Colon (tissue), 2 donors: ENCODE data around the gene CLIP2.
"Not testable (repeated sequence)": the region's sequence is repeated elsewhere in the genome, so short reads cannot be mapped to it uniquely, and the experiment has no call there.

ENCODE experiments used
- FAIRE-seq: peaks from 2 replicates; lab custom pipeline; 2012; peaks lifted over from hg19 to GRCh38; lab: Jason Lieb, UNC
- donor health status: control.
- donor health status: control.

The CLIP2 gene

DNA sequence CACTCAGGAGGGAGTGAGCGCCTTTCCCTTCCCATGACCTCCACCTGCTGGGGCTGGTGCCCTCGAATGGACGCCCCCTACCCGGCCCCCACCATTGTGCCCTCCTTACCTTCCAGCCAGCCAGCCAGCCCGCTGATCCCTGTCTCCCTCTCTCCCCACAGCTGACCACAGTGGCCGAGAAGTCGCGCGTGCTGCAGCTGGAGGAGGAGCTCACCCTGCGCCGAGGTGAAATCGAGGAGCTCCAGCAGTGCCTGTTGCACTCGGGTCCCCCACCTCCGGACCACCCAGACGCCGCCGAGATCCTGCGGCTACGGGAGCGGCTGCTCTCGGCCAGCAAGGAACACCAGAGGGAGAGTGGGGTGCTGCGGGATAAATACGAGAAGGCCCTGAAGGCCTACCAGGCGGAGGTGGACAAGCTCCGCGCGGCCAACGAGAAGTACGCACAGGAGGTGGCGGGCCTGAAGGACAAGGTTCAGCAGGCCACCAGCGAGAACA is 86.6 kb downstream of the CLIP2 start:
- no peak for FAIRE-seq

DNA sequence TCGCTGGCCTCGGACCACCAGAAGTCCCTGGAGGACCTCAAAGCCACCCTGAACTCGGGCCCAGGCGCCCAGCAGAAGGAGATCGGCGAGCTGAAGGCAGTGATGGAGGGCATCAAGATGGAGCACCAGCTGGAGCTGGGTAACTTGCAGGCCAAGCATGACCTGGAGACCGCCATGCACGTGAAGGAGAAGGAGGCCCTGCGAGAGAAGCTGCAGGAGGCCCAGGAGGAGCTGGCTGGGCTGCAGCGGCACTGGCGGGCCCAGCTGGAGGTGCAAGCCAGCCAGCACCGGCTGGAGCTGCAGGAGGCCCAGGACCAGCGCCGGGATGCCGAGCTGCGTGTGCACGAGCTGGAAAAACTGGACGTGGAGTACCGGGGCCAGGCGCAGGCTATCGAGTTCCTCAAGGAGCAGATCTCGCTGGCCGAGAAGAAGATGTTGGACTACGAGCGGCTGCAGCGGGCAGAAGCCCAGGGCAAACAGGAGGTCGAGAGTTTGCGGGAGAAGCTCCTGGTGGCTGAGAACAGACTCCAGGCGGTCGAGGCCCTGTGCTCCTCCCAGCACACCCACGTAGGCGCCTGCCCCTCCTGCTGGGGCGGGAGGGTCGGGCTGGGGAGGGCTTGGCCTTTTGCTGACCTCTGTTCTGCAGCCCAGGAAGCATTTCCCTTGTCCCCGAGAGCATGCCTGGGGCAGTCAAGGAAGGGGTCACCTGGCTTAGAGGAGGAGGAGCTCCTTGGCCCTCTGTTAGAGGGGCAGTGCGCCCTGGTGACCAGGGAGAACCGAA is 87.2 kb downstream of the CLIP2 start:
- FAIRE-seq: no peak

DNA sequence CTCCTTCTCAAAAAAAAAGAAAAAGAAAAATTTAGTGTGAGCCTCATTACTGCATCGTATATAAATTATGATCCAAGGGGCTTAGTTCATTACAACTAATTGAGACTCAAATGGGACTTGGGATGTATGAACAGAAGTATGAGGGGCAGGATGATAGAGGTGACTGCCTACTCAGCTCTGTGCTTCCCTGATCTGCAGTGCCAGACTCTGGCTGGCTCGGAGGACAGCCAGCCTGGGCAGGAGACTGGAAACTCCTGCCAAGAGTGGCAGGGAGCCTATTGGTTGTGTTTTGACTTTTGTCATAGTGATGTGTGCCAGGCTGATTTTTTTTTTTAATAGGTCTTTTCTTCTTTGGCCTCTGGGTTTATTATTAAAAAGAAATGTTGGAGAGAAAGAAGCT is 90.7 kb downstream of the CLIP2 start:
- no peak for FAIRE-seq

DNA sequence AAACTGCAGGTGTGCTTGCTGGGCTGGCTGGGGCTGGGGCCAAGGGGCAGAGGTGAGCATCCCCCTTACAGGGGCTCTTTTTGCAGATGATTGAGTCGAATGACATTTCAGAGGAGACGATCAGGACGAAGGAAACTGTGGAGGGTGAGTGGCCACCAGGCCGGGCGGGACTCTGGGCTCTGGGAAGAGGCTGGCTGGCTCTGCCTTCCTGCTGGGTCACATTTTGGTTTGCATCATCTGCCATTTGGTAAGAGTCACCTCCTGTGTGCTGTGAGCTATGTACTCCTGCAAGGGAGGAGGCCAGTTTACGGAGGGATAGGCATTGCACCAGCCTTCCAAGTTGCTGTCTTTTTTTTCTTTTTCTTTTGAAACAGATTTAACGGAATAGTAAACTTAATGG is 91.5 kb downstream of the CLIP2 start:
- FAIRE-seq: no peak

DNA sequence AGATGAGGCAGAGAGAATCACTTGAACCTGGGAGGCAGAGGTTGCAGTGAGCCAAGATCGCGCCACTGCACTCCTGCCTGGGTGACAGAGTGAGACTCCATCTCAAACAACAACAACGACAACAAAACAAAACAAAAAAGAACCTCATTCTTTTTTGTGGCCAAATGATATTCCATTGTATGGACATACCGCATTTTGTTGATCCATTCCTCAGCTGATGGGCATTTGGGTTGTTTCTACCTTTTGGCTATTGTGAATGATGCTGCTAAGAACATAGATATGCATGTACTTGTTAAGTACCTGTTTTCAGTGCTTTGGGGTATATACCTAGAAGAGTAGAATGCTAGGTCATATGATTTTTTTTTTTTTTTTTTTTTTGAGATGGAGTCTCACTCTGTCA is 94.9 kb downstream of the CLIP2 start:
- not testable (repeated sequence) for FAIRE-seq

DNA sequence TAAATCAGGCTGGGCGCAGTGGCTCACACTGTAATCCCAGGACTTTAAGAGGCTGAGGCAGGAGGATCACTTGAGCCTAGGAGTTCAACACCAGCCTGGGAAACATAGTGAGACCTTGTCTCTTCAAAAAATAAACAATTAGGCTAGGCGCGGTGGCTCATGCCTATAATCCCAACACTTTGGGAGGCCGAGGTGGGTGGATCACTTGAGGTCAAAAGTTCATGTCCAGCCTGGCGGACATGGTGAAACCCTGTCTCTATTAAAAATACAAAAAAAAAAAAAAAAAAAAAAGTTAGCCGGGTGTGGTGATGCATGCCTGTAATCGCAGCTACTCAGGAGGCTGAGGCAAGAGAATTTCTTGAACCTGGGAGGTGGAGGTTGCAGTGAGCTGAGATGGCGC is 95.6 kb downstream of the CLIP2 start:
- not testable (repeated sequence) for FAIRE-seq

DNA sequence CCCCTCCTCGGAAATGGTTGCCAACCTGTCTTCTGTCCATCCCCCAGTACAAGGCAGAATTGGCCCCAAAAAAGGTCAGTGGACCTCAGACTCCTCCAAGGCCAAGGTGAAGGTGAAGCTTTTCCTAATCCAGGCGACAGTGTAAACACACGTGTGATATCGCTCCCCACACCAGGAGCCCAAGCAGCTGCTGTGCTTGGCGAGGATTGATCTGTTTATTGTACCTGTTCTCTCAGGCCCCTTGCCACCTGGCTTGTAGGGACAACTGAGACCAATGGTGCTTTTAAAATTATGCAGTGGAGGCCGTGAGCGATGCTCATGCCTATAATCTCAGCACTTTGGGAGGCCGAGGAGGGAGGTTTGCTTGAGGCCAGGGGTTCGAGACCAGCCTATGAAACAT is 98.4 kb downstream of the CLIP2 start:
- no peak for FAIRE-seq

DNA sequence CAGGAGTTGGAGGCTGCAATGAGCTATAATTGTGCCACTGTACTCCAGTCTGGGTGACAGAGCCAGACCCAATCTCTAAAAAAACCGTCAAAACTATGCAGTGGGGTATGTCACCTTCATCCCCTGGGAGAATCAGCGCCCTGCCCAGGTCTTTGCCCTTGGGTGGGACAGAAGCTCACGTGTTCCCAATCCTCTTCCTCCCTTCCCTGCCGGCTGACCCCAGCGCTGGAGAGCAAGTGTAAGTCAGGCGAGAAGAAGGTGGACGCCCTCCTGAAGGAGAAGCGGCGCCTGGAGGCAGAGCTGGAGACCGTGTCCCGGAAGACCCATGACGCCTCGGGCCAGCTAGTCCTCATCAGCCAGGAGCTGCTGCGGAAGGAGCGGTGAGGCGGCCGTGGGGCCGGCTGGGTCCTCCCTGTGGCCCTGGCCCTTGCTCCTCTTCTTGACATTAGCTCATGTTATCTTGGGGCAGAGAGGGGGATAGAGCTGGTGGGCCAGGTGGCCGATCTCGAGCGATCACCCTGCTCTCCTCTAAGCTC is 99.7 kb downstream of the CLIP2 start:
- no peak for FAIRE-seq

DNA sequence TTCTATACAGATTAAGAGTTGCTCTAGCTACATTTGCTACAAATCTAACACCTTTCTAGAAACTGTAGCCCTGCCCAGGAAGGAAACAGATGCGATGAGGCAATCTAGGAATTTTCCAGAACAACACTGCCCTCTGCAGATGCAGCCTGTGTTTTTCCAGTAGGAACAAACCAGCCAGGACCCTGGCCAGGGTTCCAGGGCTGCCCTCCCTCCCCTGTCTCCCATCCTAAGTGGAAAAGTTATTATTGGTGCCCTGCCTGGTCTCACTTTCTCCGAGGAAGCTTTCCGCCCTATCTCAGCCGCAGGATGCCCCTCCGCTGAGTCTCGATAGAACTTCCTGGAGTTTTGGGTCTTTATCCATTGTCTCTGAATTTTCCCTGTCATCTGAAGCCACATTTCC is 104.5 kb downstream of the CLIP2 start:
- FAIRE-seq: not testable (repeated sequence)

DNA sequence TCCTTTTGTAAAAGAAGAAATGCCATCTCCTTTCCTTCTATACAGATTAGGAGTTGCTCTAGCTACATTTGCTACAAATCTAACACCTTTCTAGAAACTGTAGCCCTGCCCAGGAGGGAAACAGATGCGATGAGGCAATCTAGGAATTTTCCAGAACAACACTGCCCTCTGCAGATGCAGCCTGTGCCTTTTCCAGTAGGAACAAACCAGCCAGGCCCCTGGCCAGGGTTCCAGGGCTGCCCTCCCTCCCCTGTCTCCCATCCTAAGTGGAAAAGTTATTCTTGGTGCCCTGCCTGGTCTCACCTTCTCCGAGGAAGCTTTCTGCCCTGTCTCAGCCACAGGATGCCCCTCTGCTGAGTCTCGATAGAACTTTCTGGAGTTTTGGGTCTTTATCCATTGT is 105.4 kb downstream of the CLIP2 start:
- FAIRE-seq: not testable (repeated sequence)

DNA sequence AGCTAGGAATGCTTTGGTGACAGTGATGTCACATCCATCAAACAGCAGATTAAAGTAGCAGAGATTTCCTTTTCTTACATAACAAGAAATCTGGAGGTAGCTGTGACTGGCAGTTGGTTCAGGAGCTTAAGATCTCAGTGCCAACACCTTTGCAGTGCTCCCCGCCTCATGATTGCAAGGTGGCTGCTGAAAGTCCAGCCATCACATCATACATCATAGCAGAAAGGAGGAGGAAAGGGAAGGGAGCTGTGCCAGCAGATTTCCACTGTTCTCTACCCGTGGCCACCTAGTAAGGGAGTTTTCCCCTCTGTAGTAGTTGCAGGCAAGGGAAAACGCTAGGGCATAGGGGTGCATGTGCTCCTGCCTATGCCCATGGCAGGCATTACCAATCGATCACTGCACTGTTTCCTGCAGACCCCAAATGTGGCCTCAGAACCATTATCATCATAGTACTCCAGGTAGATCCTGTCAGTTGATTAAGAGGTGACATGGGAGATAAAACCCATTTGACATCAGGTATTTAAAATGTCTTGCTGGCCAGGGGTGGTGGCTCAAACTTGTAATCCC is 106.6 kb downstream of the CLIP2 start:
- no peak for FAIRE-seq

DNA sequence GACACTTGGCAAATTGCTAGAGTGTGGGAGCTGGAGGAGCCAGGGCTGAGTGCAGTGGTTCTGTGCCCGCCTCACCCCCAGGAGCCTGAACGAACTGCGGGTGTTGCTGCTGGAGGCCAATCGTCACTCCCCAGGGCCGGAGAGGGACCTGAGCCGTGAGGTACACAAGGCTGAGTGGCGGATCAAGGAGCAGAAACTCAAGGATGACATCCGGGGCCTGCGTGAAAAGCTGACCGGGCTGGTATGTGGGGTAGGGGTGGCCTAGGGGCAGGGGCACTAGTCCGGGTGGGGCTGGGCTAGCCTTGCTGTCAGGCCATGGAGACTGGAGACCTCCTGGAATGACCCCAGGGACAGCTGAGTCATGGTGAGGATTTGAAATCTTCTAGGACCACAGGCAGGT is 107.8 kb downstream of the CLIP2 start:
- FAIRE-seq: no peak

DNA sequence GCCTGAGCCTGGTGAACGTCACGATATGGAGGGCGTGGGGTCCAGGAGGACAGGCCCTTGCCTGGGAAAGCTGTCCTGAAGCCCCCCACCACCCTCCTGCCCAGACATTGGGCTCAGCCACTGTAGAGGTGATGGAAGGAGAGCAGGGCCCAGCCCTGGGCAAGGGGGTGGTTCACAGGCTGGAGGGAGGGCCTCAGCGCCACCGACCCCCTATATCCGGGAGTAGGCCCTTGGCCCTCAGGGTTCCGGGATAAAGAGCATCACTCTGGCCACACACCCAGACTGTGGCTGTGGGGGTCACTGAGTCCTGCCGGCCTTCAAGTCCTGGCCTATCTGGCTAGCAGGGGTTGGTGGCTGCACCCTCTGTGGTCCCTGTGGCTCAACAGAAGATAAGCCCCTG is 109.2 kb downstream of the CLIP2 start:
- no peak for FAIRE-seq

DNA sequence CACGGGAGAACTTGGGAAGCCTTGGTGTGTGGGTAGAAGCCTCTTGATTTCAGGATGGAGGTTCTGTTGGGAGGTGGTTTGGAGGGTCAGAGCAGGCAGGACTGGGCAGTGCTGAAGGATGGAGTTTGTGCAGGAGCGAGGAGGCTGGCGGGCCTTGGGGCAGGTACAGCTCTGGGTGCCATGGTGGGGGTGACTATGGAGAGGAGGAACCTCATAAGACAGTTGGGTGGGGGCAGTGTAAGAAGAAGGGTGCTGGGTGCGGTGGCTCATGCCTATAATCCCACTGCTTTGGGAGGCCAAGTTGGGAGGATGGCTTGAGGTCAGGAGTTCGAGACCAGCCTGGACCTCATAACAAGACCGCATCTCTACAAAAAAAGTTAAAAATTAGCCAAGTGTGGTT is 109.8 kb downstream of the CLIP2 start:
- FAIRE-seq: no peak

DNA sequence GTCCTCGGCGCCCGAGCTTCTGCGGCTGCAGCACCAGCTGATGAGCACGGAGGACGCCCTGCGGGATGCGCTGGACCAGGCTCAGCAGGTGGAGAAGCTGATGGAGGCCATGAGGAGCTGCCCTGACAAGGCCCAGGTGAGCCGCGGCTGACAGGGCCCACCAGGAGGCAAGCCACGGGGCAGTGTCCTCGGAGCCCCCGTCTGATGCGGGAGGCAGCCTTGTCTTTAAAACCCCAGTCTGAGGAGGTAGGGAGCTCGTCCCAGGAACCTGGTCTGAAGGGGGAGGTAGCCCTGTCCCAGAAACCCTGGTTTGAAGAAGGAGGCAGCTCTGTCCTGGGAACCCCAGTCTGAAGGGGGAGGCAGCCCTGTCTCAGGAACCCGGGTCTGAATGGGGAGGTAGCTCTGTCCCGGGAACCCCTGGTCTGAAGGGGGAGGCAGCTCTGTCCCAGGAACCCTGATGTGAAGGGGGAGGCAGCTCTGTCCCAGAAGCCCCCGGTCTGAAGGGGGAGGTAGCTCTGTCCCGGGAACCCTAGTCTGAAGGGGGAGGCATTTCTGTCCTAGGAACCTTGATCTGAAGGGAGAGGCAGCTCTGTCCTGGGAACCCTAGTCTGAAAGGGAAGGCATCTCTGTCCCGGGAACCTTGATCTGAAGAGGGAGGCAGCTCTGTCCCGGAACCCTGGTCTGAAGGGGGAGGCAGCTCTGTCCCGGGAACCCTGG is 111.4 kb downstream of the CLIP2 start:
- no peak for FAIRE-seq

DNA sequence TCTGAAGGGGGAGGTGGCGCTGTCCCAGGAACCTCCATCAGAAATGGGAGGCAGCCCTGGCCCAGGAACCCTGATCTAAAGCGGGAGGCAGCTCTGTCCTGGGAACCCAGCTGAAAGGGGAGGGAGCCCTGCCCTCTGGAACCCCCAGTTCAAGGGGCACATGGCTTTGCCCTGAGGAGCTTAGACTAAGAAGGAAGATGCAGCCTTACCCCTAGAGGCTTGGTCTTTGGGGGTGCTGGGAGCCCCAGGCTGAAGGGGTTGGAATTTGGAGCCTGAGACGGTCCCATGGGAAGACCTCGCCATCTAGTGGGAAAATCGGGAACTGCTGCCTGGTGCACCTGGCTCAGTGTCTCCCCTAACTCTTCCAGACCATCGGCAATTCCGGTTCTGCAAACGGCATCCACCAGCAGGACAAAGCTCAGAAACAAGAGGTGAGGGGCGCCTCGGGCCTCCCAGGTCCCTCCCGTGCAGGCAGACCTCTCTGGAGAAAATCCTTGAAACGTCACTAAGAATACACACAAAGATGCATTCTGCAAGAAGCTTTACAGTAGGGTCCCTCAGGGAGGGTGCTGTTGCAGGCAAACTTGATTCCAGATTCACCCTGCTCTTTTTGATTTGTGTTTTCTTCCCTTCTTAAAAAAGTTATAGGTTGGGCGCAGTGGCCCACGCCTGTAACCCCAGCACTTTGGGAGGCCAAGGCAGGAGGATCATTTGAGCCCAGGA is 112.1 kb downstream of the CLIP2 start:
- no peak for FAIRE-seq

DNA sequence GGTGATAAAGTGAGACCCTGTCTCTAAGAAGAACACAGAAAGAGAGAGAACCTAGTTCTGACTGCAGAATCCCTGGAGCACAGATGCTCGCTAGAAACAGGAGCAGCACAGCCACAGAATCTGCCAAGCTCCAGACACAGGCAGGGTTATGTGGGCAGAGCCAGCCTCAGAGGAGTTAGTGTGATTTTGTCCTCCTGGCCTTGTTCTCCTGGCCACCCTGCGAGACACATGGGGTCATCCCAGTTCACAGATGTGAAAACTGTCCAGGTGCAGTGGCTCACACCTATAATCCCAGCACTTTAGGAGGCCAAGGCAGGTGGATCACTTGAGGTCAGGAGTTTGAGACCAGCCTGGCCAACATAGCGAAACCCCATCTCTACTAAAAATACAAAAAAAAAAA is 113.5 kb downstream of the CLIP2 start:
- not testable (repeated sequence) for FAIRE-seq

DNA sequence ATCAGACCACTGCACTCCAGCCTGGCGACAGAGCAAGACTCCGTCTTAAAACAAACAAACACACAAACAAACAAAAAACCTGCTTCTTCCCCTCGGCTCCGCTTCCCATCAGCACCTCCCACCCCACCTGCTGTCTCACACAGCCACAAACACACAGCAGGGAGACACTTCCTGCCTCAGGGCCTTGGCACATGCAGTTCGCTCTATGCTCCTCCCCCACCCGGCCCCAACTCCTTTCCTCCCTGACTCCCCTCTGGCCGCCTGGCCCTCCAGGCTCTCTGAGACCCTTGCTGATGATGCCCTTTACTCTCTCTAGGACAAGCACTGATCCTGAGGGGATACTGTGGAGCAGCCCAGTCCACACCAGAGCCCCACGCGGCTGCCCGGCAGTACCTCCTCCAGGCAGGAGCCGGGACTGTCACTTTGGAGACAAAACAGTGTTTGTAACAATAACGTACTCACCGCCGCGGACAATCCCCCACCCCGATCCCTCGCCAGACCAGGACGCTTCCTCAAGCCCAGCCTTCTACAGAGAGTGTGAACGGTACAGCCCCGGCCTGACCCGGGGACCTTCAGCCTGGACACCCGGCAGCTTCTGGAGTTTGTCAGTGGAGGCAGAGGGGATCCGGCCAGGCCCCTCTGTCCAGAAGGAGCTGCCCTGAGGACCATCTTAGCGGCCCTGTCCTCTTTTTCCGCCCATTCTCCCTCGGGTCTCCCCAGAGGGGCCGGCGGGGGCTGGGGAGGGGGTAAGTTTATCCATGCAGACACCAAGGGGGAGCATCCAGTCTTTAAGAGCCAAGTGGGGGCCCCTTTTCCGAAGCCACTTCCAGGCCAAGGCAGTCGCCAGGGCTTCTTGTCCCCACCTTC is 114.5 kb downstream of the CLIP2 start:
- no peak for FAIRE-seq

DNA sequence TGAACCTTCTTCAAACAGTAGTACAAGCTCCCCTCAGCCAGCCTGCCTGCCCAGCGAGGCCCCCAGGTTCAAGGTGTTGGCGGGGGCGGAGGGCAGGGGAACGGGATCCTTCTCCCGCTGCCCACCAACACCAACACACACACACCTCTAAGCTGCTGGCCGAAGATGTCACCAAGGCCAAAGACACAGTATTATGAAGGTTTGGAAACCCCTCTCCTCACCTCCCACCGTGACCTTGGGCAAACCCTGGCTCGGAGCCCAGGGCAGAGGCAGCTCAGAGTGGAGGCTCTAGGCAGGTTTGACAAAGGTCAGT is 115.1 kb downstream of the CLIP2 start:
- FAIRE-seq: no peak

DNA sequence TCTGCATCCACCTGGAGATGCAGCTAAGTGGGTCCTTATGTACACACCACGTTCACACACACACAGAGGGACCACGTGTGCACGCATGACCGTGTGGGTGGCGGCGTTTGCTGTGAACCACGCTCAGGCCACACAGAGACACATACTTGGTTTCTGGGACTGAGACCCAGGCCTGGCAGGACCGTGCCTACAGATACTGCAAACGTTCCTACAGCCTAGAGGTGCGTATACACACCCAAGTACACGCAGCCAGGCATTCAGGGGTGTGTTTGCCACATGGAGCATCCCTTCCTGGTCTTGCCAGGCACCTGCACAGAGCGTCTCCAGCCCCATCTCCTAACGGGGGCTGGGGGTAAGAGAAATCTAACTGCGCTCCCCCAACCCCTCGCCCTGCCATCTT is 115.5 kb downstream of the CLIP2 start:
- FAIRE-seq: no peak

DNA sequence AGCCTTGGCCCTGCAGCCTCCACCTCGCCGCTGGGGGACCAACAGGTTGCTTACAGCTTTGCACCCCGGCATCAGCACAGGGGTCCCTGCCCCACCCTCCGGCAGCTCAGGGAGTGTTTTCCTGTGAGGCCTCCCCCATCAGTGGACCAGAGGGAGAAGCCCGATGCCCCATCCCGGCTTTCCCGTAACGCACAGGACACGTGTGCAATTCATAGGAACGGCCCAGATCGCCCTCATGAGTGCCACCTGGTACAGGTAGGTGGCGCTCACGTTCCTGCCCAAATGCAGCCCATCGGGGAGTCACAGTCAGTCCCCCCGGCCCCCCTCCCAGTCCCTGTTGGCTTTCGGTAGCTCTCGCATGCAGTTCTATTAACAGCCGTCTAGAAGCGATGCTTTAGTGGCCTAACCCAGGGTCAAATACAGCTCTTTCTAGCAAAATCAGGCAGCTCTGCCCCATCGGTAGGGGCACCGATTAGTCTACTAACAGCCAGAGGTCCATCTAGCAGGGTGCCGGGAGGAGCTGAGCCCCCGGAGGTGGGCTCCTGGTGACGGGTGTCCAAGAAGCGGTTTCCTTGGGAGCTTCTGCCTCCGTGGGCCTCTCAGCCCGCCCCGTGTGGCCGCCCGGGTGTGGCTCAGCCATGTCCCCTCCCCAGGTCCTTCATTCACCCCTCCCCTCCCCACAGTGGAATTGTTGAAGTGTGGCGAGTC is 116.1 kb downstream of the CLIP2 start:
- FAIRE-seq: no peak
